H9 (cell line): Measurements from ENCODE around the gene CDH8. TPM values are rescaled to one million over a fixed set of nuclear protein-coding genes. Genes with fewer than 3 reads are reported as not detected.

Experiments used
- DNase-seq: peaks from one replicate; pipeline ENCODE4 v3.0.0-alpha.2; 2017
- H2AFZ ChIP-seq: one replicate; pipeline ENCODE4 v1.6.1; 2013; ENCODE audit warnings: mild to moderate bottlenecking, low read length, control low read depth, moderate library complexity
- H2AK5ac ChIP-seq: 2 replicates; pipeline ENCODE4 v1.6.1; 2013; ENCODE audit warnings: low read length, control low read depth, mixed read lengths; ENCODE audit not compliant: insufficient read length
- H2BK120ac ChIP-seq: one replicate; pipeline ENCODE4 v1.6.1; 2013; ENCODE audit warnings: low read depth, mild to moderate bottlenecking, low read length, control low read depth, inconsistent platforms; ENCODE audit not compliant: poor library complexity, severe bottlenecking
- H2BK12ac ChIP-seq: 2 replicates; pipeline ENCODE4 v1.6.1; 2013; ENCODE audit warnings: low read length, control low read depth, mixed read lengths, low read depth; ENCODE audit not compliant: insufficient read length
- H2BK15ac ChIP-seq: 2 replicates; pipeline ENCODE4 v1.6.1; 2013; ENCODE audit warnings: low read depth, low read length, control low read depth
- H2BK20ac ChIP-seq: one replicate; pipeline ENCODE4 v1.6.1; 2013; ENCODE audit warnings: low read depth, mild to moderate bottlenecking, low read length, control low read depth, inconsistent platforms; ENCODE audit not compliant: poor library complexity, severe bottlenecking
- H2BK5ac ChIP-seq: 2 replicates; pipeline ENCODE4 v1.6.1; 2013; ENCODE audit warnings: low read length, control low read depth, mixed read lengths; ENCODE audit not compliant: insufficient read length
- H3K14ac ChIP-seq: 2 replicates; pipeline ENCODE4 v1.6.1; 2013; ENCODE audit warnings: low read length, control low read depth; ENCODE audit not compliant: insufficient read depth
- H3K18ac ChIP-seq: 2 replicates; pipeline ENCODE4 v1.6.1; 2013; ENCODE audit warnings: low read depth, mild to moderate bottlenecking, mixed read lengths, low read length, control low read depth; ENCODE audit not compliant: insufficient read length
- H3K23ac ChIP-seq: 2 replicates; pipeline ENCODE4 v1.6.1; 2013; ENCODE audit warnings: low read length, control low read depth, mixed read lengths, low read depth; ENCODE audit not compliant: insufficient read length
- H3K23me2 ChIP-seq: 2 replicates; pipeline ENCODE4 v1.6.1; 2013; ENCODE audit warnings: low read depth, mild to moderate bottlenecking, mixed read lengths, low read length, control low read depth; ENCODE audit not compliant: insufficient read length, poor library complexity, severe bottlenecking
- H3K27ac ChIP-seq: 2 replicates; pipeline ENCODE4 v1.5.1; 2013; ENCODE audit warnings: low read length, control low read depth, mixed read lengths, low read depth; ENCODE audit not compliant: insufficient read length
- H3K27me3 ChIP-seq: 2 replicates; pipeline ENCODE4 v1.6.1; 2013; ENCODE audit warnings: low read length, control low read depth, inconsistent platforms; ENCODE audit not compliant: insufficient read depth
- H3K4ac ChIP-seq: 2 replicates; pipeline ENCODE4 v1.6.1; 2013; ENCODE audit warnings: low read depth, mild to moderate bottlenecking, control low read depth, inconsistent platforms, low read length, moderate library complexity
- H3K4me1 ChIP-seq: 2 replicates; pipeline ENCODE4 v1.6.1; 2013; ENCODE audit warnings: low read length, control low read depth, inconsistent platforms; ENCODE audit not compliant: insufficient read depth
- H3K4me2 ChIP-seq: 2 replicates; pipeline ENCODE4 v1.6.1; 2013; ENCODE audit warnings: low read length, control low read depth, mixed read lengths; ENCODE audit not compliant: insufficient read length, insufficient read depth
- H3K56ac ChIP-seq: 2 replicates; pipeline ENCODE4 v1.6.1; 2013; ENCODE audit warnings: low read depth, mild to moderate bottlenecking, mixed read lengths, low read length, control low read depth; ENCODE audit not compliant: insufficient read length
- H3K79me1 ChIP-seq: 2 replicates; pipeline ENCODE4 v1.6.1; 2013; ENCODE audit warnings: low read depth, mild to moderate bottlenecking, moderate library complexity, low read length, control low read depth, inconsistent platforms; ENCODE audit not compliant: insufficient read depth, poor library complexity, severe bottlenecking
- H3K79me2 ChIP-seq: 2 replicates; pipeline ENCODE4 v1.6.1; 2013; ENCODE audit warnings: low read length, control low read depth, inconsistent platforms; ENCODE audit not compliant: insufficient read depth
- H3K9ac ChIP-seq: 2 replicates; pipeline ENCODE4 v1.6.1; 2013; ENCODE audit warnings: low read length, control low read depth, mixed read lengths; ENCODE audit not compliant: insufficient read length; ENCODE audit errors: extremely low read depth
- H3K9me3 ChIP-seq: one replicate; pipeline ENCODE4 v1.6.1; 2013; ENCODE audit warnings: low read depth, low read length, inconsistent platforms; ENCODE audit not compliant: control insufficient read depth
- H3T11ph ChIP-seq: one replicate; pipeline ENCODE4 v1.6.1; 2013; ENCODE audit warnings: mild to moderate bottlenecking, low read length, control low read depth, inconsistent platforms
- H4K20me1 ChIP-seq: one replicate; pipeline ENCODE4 v1.6.1; 2013; ENCODE audit not compliant: control insufficient read depth, insufficient read length, insufficient read depth
- H4K5ac ChIP-seq: 2 replicates; pipeline ENCODE4 v1.6.1; 2013; ENCODE audit warnings: low read depth, mild to moderate bottlenecking, mixed read lengths, low read length, control low read depth; ENCODE audit not compliant: insufficient read length
- H4K8ac ChIP-seq: replicated peaks from 2 replicates; pipeline ENCODE4 v1.6.1; 2013; ENCODE audit warnings: low read length, control low read depth, mixed read lengths, low read depth; ENCODE audit not compliant: insufficient read length
- H4K91ac ChIP-seq: 2 replicates; pipeline ENCODE4 v1.6.1; 2013; ENCODE audit warnings: low read depth, mild to moderate bottlenecking, moderate library complexity, mixed read lengths, low read length, control low read depth; ENCODE audit not compliant: insufficient read length
- H3K27ac Mint-ChIP-seq, 3 experiments: 2 replicates in 2 of 3; 3 replicates in 1 of 3; pipeline ENCODE4 v1.8.0; 2020 to 2021; ENCODE audit warnings: mixed read lengths in 3 of 3, mild to moderate bottlenecking in 1 of 3, moderate library complexity in 1 of 3
- H3K27me3 Mint-ChIP-seq: 2 replicates; pipeline ENCODE4 v1.8.0; 2021; ENCODE audit warnings: low read depth, mild to moderate bottlenecking, moderate library complexity, mixed read lengths
- H3K36me3 Mint-ChIP-seq, 3 experiments: 2 replicates in 2 of 3; 3 replicates in 1 of 3; pipeline ENCODE4 v1.8.0; 2020 to 2021; ENCODE audit warnings: low read depth in 3 of 3, mixed read lengths in 3 of 3; ENCODE audit not compliant: insufficient read depth in 1 of 3
- H3K4me1 Mint-ChIP-seq, 2 experiments: 2 replicates each; pipeline ENCODE4 v1.8.0; 2020; ENCODE audit warnings: mixed read lengths in 2 of 2
- H3K4me3 Mint-ChIP-seq, 2 experiments: 2 replicates in 1 of 2; 3 replicates in 1 of 2; pipeline ENCODE4 v1.8.0; 2020 to 2021; ENCODE audit warnings: mild to moderate bottlenecking in 2 of 2, mixed read lengths in 2 of 2, moderate library complexity in 1 of 2
- H3K9me3 Mint-ChIP-seq, 2 experiments: 2 replicates in 1 of 2; 3 replicates in 1 of 2; pipeline ENCODE4 v1.8.0; 2020; ENCODE audit warnings: mild to moderate bottlenecking in 2 of 2, mixed read lengths in 2 of 2, moderate library complexity in 1 of 2
- WGBS: extraction: QIAGEN DNeasy Blood & Tissue Kit; methylation state at CpG from one replicate; pipeline ENCODE4 v1.1.7; 2013; ENCODE audit warnings: missing lambda C conversion rate, low lambda C conversion rate, mixed read lengths; ENCODE audit not compliant: insufficient read length; ENCODE audit errors: extremely low coverage; 5-methylcytosine and 5-hydroxymethylcytosine counted together
- total RNA-seq: library from RNA; stranded (reverse); gene quantifications from 2 replicates; pipeline ENCODE4 v1.2.1, GENCODE V29; 2021
- TF ChIP-seq, protein P1 (sequence below): fragments of 200-600 bp; sonication (generic); conservative IDR thresholded peaks from 3 replicates; pipeline ENCODE4 v1.8.0; 2021; ENCODE audit warnings: antibody characterized with exemption, mild to moderate bottlenecking

The CDH8 gene
- total RNA-seq, 1 experiment from 2014 or later, result 12.0 TPM

DNA sequence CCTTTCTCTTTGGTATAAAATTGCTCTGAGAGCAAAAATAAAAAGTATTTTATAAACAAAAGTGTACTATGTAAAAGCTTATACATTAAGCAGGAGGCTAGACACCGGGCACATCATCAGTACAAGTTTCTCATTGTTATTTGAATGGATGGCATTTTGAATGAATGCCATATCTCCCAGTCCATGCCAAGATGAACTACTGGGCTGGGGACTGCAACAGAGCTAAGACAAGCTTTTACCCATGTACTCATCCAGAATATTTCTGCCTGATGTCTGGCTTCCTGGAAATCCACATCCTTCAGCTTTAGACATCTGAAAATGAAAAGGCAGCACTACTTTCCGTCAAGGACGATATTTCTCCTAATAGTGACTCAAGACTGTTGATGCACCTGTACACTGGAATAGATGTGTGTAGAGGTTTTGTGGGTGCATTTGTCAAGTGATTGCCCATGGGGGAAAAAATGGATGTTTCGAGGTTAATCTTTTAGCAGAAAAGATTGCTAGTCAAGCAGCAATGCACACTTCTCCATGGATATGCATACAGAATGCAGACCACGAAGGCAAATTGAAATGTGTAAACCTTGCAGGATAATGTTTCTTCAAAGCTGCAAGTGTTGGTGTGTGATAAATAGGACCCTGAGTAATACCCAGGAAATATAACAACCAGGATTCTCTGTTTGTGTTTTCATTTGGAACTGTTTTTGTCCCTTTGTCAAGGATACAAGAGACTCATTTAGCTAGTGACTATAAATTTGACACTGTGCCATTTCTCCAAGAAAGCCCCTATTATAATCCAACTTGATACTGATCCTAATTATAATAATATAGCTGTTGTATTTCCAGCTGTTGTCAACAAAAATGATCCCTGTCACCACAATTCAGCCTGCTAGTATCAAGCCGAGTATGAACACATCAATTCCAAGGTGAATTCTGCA, 173.8 kb downstream of the CDH8 start:
- Histone ChIP-seq H2AFZ (no peak overlapping the region), H4K91ac (no peak overlapping the region), H3K23ac (no peak overlapping the region), H2BK12ac (no peak overlapping the region), H3T11ph (no peak overlapping the region), H3K14ac (no peak overlapping the region), H4K8ac (no peak overlapping the region), H4K5ac (no peak overlapping the region), H3K23me2 (no peaks in the 10 kb centered on the region), H3K27me3 (no peaks in the 10 kb centered on the region), H2AK5ac (no peak overlapping the region), H3K4me2 (no peak overlapping the region), H3K79me2 (no peaks in the 10 kb centered on the region), H4K20me1 (no peaks in the 10 kb centered on the region), H3K79me1 (no peaks in the 10 kb centered on the region), H3K4me1 (peaks cover 6% of the 10 kb centered on the region), H2BK20ac (no peak overlapping the region), H3K4ac (no peak overlapping the region), H3K27ac (no peak overlapping the region), H3K9me3 (no peaks in the 10 kb centered on the region), H2BK15ac (no peak overlapping the region), H3K18ac (no peak overlapping the region), H3K9ac (no peak overlapping the region), H2BK120ac (no peak overlapping the region), H3K56ac (no peak overlapping the region), H2BK5ac (no peak overlapping the region)
- no peak overlapping the region for H3K27ac Mint-ChIP-seq
- DNase-seq, result no peak
- WGBS, result no CpG with 5 or more reads among the region's 6 CpGs
- H3K27me3 Mint-ChIP-seq, result no peaks in the 10 kb centered on the region
- peaks cover 51 to 66% of the 10 kb centered on the region in 2 experiments for H3K4me1 Mint-ChIP-seq
- H3K9me3 Mint-ChIP-seq, result peaks cover 9% of the 10 kb centered on the region in 2 experiments; a peak in 4 of 5 replicates
- H3K36me3 Mint-ChIP-seq, result peaks cover 3 to 13% (median 8%) of the 10 kb centered on the region in 3 experiments; a peak in 6 of 7 replicates
- TF ChIP-seq, protein P1, sequence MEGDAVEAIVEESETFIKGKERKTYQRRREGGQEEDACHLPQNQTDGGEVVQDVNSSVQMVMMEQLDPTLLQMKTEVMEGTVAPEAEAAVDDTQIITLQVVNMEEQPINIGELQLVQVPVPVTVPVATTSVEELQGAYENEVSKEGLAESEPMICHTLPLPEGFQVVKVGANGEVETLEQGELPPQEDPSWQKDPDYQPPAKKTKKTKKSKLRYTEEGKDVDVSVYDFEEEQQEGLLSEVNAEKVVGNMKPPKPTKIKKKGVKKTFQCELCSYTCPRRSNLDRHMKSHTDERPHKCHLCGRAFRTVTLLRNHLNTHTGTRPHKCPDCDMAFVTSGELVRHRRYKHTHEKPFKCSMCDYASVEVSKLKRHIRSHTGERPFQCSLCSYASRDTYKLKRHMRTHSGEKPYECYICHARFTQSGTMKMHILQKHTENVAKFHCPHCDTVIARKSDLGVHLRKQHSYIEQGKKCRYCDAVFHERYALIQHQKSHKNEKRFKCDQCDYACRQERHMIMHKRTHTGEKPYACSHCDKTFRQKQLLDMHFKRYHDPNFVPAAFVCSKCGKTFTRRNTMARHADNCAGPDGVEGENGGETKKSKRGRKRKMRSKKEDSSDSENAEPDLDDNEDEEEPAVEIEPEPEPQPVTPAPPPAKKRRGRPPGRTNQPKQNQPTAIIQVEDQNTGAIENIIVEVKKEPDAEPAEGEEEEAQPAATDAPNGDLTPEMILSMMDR, result no peak
- no peak overlapping the region for H3K4me3 Mint-ChIP-seq
